Skeletal muscle satellite cell (primary cell): ENCODE results near the gene ETV3.
"Not testable (repeated sequence)": the region's sequence is repeated elsewhere in the genome, so short reads cannot be mapped to it uniquely, and the experiment has no call there.

Experiments used
- H3K27me3 ChIP-seq: 2 replicates; pipeline ENCODE4 v1.7.0; 2013; ENCODE audit warnings: low read length; ENCODE audit not compliant: control insufficient read depth, insufficient read depth
- H3K36me3 ChIP-seq: 2 replicates; pipeline ENCODE4 v1.7.0; 2013; ENCODE audit warnings: mild to moderate bottlenecking, control low read depth, low read length; ENCODE audit not compliant: insufficient read depth
- H3K4me1 ChIP-seq: 2 replicates; pipeline ENCODE4 v1.7.0; 2013; ENCODE audit warnings: low read length; ENCODE audit not compliant: control insufficient read depth, insufficient read depth
- H3K4me2 ChIP-seq: 2 replicates; pipeline ENCODE4 v1.7.0; 2013; ENCODE audit warnings: mild to moderate bottlenecking, low read length
- H3K4me3 ChIP-seq: 2 replicates; pipeline ENCODE4 v1.7.0; 2013; ENCODE audit warnings: low read length
- H3K9ac ChIP-seq: 2 replicates; pipeline ENCODE4 v1.7.0; 2013; ENCODE audit warnings: mild to moderate bottlenecking, low read depth, low read length, moderate library complexity
- H3K9me3 ChIP-seq: replicated peaks from 2 replicates; pipeline ENCODE4 v1.7.0; 2013; ENCODE audit warnings: mild to moderate bottlenecking, control low read depth, low read length

ETV3 gene

GRCh38 chr1:157108448-157108847, 29.7 kb downstream of the ETV3 start:
- no peak overlapping the region for H3K4me2 ChIP-seq
- H3K4me3 ChIP-seq, result no peak overlapping the region
- H3K9ac ChIP-seq, result no peak overlapping the region
- peaks cover 15% of the 10 kb centered on the region for H3K4me1 ChIP-seq
- H3K27me3 ChIP-seq, result peaks cover 44% of the 10 kb centered on the region
- H3K36me3 ChIP-seq, result no peaks in the 10 kb centered on the region
- H3K9me3 ChIP-seq, result no peaks in the 10 kb centered on the region

- Histone ChIP-seq H3K36me3 (no peaks in the 10 kb centered on the region), H3K27me3 (peaks cover 44% of the 10 kb centered on the region), H3K4me3 (no peak overlapping the region), H3K9me3 (no peaks in the 10 kb centered on the region), H3K4me1 (peaks cover 15% of the 10 kb centered on the region), H3K4me2 (no peak overlapping the region), H3K9ac (no peak overlapping the region)
Observed at GRCh38 chr1:157107702-157108101, 30.5 kb downstream of the ETV3 start.

GRCh38 chr1:157106813-157107189, 31.4 kb downstream of the ETV3 start:
- peaks cover 15% of the 10 kb centered on the region for H3K4me1 ChIP-seq
- H3K9me3 ChIP-seq, result no peaks in the 10 kb centered on the region
- H3K4me3 ChIP-seq, result peak overlapping the region; percentile 32
- H3K27me3 ChIP-seq, result peaks cover 41% of the 10 kb centered on the region
- peak overlapping the region; percentile 45 for H3K4me2 ChIP-seq
- H3K9ac ChIP-seq, result no peak overlapping the region
- no peaks in the 10 kb centered on the region for H3K36me3 ChIP-seq

GRCh38 chr1:157105988-157106812, 32.0 kb downstream of the ETV3 start:
- H3K4me3 ChIP-seq, result peak overlapping the region; percentile 32
- peak overlapping the region; percentile 16 for H3K9ac ChIP-seq
- H3K4me2 ChIP-seq, result peak overlapping the region; percentile 45
- H3K9me3 ChIP-seq, result no peaks in the 10 kb centered on the region
- no peaks in the 10 kb centered on the region for H3K36me3 ChIP-seq
- H3K27me3 ChIP-seq, result peaks cover 35% of the 10 kb centered on the region
- H3K4me1 ChIP-seq, result peaks cover 15% of the 10 kb centered on the region

- H3K4me3 ChIP-seq, result no peak overlapping the region
- H3K27me3 ChIP-seq, result peaks cover 31% of the 10 kb centered on the region
- H3K4me1 ChIP-seq, result peaks cover 15% of the 10 kb centered on the region
- H3K36me3 ChIP-seq, result no peaks in the 10 kb centered on the region
- no peak overlapping the region for H3K9ac ChIP-seq
- H3K9me3 ChIP-seq, result no peaks in the 10 kb centered on the region
- H3K4me2 ChIP-seq, result no peak overlapping the region
Observed at GRCh38 chr1:157105298-157105987, 32.8 kb downstream of the ETV3 start.

GRCh38 chr1:157104598-157105293, 33.4 kb downstream of the ETV3 start:
- Histone ChIP-seq H3K9ac (no peak overlapping the region), H3K4me3 (no peak overlapping the region), H3K27me3 (peaks cover 27% of the 10 kb centered on the region), H3K4me1 (peaks cover 15% of the 10 kb centered on the region), H3K36me3 (no peaks in the 10 kb centered on the region), H3K9me3 (no peaks in the 10 kb centered on the region), H3K4me2 (no peak overlapping the region)

- H3K4me3 ChIP-seq, result no peak overlapping the region
- peaks cover 15% of the 10 kb centered on the region for H3K4me1 ChIP-seq
- no peaks in the 10 kb centered on the region for H3K9me3 ChIP-seq
- peaks cover 26% of the 10 kb centered on the region for H3K27me3 ChIP-seq
- H3K36me3 ChIP-seq, result no peaks in the 10 kb centered on the region
- H3K4me2 ChIP-seq, result no peak overlapping the region
- no peak overlapping the region for H3K9ac ChIP-seq
Observed at GRCh38 chr1:157103268-157103667, 34.9 kb downstream of the ETV3 start.

- Histone ChIP-seq H3K4me3 (no peak overlapping the region), H3K4me1 (peaks cover 4% of the 10 kb centered on the region), H3K27me3 (peaks cover 16% of the 10 kb centered on the region), H3K4me2 (no peak overlapping the region), H3K36me3 (no peaks in the 10 kb centered on the region), H3K9ac (no peak overlapping the region), H3K9me3 (no peaks in the 10 kb centered on the region)
Observed at GRCh38 chr1:157101149-157101548, 37.0 kb downstream of the ETV3 start.

- H3K4me1 ChIP-seq, result no peaks in the 10 kb centered on the region
- no peaks in the 10 kb centered on the region for H3K9me3 ChIP-seq
- H3K4me2 ChIP-seq, result no peak within 1 kb of the TSS
- peaks cover 16% of the 10 kb centered on the region for H3K27me3 ChIP-seq
- H3K9ac ChIP-seq, result no peak within 1 kb of the TSS
- no peak within 1 kb of the TSS for H3K4me3 ChIP-seq
- no peaks in the 10 kb centered on the region for H3K36me3 ChIP-seq
Observed at GRCh38 chr1:157099633-157100009, 38.6 kb downstream of the ETV3 start, which contains the start of gene ETV3L. Gene ETV3L, minus strand, starts transcription at chr1:157099808. Its CDS starts 285 bp downstream, at chr1:157099523.

GRCh38 chr1:157098987-157099632, 39.1 kb downstream of the ETV3 start:
- not testable (repeated sequence) for H3K4me1 ChIP-seq, H3K4me2 ChIP-seq, H3K4me3 ChIP-seq, H3K9ac ChIP-seq, H3K36me3 ChIP-seq, H3K9me3 ChIP-seq
- H3K27me3 ChIP-seq, result peaks cover 16% of the 10 kb centered on the region

- Histone ChIP-seq H3K4me2 (no peak overlapping the region), H3K9me3 (no peaks in the 10 kb centered on the region), H3K4me1 (no peaks in the 10 kb centered on the region), H3K27me3 (peaks cover 16% of the 10 kb centered on the region), H3K4me3 (no peak overlapping the region), H3K9ac (no peak overlapping the region), H3K36me3 (no peaks in the 10 kb centered on the region)
Observed at GRCh38 chr1:157098519-157098918, 39.7 kb downstream of the ETV3 start.
